HG03060 (cell line): Measurements from ENCODE around the gene THUMPD2.
"Not testable (repeated sequence)": the region's sequence is repeated elsewhere in the genome, so short reads cannot be mapped to it uniquely, and the experiment has no call there.

Source experiments
- ATAC-seq: cut with Tn5 transposase; IDR thresholded peaks from one replicate; pipeline ENCODE4 v1.9.1; 2021; ENCODE audit warnings: low read depth, moderate number of reproducible peaks; ENCODE audit not compliant: unreplicated experiment

THUMPD2 gene

GRCh38 chr2:39757156-39757555 is 21.9 kb downstream of the THUMPD2 start:
- no peak for ATAC-seq

GRCh38 chr2:39755466-39755865 is 23.6 kb downstream of the THUMPD2 start:
- no peak for ATAC-seq

GRCh38 chr2:39743269-39743776 is 35.7 kb downstream of the THUMPD2 start:
- no peak for ATAC-seq

- ATAC-seq = no peak
These were observed 37.2 kb downstream of the THUMPD2 start for GRCh38 chr2:39741871-39742270.

GRCh38 chr2:39739386-39739785 is 39.7 kb downstream of the THUMPD2 start:
- no peak for ATAC-seq

- ATAC-seq = no peak
These were observed 40.1 kb downstream of the THUMPD2 start for GRCh38 chr2:39738936-39739335.

GRCh38 chr2:39737661-39738060 is 41.4 kb downstream of the THUMPD2 start:
- ATAC-seq = no peak

- no peak for ATAC-seq
These were observed 42.4 kb downstream of the THUMPD2 start for GRCh38 chr2:39736640-39737039.

- no peak for ATAC-seq
These were observed 43.4 kb downstream of the THUMPD2 start for GRCh38 chr2:39735648-39736047.

GRCh38 chr2:39734445-39734844 is 44.6 kb downstream of the THUMPD2 start:
- ATAC-seq = no peak

- ATAC-seq = no peak
These were observed 45.9 kb downstream of the THUMPD2 start for GRCh38 chr2:39733070-39733674.

GRCh38 chr2:39732482-39732881 is 46.6 kb downstream of the THUMPD2 start:
- no peak for ATAC-seq

- ATAC-seq = no peak
These were observed 47.5 kb downstream of the THUMPD2 start for GRCh38 chr2:39731546-39731945.

GRCh38 chr2:39730685-39731302 is 48.3 kb downstream of the THUMPD2 start:
- no peak for ATAC-seq

- ATAC-seq = no peak
These were observed 48.8 kb downstream of the THUMPD2 start for GRCh38 chr2:39730276-39730675.

GRCh38 chr2:39728941-39729351 is 50.1 kb downstream of the THUMPD2 start:
- no peak for ATAC-seq

GRCh38 chr2:39728085-39728484 is 51.0 kb downstream of the THUMPD2 start:
- ATAC-seq = not testable (repeated sequence)

GRCh38 chr2:39725401-39725800 is 53.7 kb downstream of the THUMPD2 start:
- no peak for ATAC-seq

GRCh38 chr2:39724828-39725144 is 54.3 kb downstream of the THUMPD2 start:
- ATAC-seq = no peak

GRCh38 chr2:39723946-39724827 is 54.9 kb downstream of the THUMPD2 start:
- ATAC-seq = no peak

- ATAC-seq = no peak
These were observed 55.6 kb downstream of the THUMPD2 start for GRCh38 chr2:39723497-39723896.
